Measurements from ENCODE around the gene PCCA. TPM values are rescaled to one million over a fixed set of nuclear protein-coding genes. Genes with fewer than 3 reads are reported as not detected.

Gene PCCA
- total RNA-seq, 1 donor from 2014 or later: 3.6 TPM

DNA sequence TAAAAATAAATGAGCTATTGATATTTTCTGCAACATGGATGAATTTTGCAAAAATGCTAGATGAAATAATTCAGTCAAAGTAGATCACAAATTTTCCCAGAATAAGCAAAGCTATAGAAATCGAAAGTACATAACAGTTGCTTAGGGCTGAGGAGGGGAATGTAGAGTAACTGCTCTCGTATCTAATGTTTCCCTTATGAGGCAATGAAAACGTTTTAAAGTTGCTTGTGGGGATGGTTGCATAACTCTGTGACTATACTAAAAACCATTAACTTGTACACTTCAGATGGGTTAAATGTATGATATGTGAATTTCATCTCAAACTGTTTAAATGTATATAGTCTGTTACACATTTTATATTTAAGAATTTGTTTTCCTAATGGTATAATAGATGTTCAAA is 268.0 kb downstream of the PCCA start:
- no peaks in the 10 kb centered on the region for H3K4me1 ChIP-seq
- no peak overlapping the region for H3K27ac ChIP-seq
- TF ChIP-seq, protein P1, sequence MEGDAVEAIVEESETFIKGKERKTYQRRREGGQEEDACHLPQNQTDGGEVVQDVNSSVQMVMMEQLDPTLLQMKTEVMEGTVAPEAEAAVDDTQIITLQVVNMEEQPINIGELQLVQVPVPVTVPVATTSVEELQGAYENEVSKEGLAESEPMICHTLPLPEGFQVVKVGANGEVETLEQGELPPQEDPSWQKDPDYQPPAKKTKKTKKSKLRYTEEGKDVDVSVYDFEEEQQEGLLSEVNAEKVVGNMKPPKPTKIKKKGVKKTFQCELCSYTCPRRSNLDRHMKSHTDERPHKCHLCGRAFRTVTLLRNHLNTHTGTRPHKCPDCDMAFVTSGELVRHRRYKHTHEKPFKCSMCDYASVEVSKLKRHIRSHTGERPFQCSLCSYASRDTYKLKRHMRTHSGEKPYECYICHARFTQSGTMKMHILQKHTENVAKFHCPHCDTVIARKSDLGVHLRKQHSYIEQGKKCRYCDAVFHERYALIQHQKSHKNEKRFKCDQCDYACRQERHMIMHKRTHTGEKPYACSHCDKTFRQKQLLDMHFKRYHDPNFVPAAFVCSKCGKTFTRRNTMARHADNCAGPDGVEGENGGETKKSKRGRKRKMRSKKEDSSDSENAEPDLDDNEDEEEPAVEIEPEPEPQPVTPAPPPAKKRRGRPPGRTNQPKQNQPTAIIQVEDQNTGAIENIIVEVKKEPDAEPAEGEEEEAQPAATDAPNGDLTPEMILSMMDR (IDR thresholded peaks at IDR 0.05): no peak
- intact Hi-C loops (cut with DNase I): no loop called here
- H3K9me3 ChIP-seq: no peaks in the 10 kb centered on the region
- DNase-seq (ENCODE audit: low spot score in 2 of 2): no peak
- H3K36me3 ChIP-seq: no peaks in the 10 kb centered on the region
- no peaks in the 10 kb centered on the region for H3K27me3 ChIP-seq
- H3K4me3 ChIP-seq: no peak overlapping the region

DNA sequence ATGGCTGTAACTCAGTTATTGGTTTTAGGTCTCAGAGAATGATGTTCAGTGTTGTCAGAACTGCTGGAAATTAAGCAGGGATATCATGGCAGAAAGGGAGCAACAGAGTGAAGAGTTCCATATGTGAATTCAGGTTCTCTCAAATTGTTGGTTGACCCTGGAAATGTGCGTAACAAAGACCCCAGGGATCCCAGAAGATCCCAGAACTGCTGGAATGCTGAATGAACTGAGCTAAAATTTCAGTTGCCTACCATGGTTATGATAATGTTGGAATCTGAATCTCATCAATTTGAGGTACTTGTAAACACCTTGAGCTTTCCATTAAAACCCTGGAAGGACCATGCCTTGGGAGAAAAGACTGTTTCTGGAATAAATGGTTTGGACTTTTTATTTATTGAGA is 268.9 kb downstream of the PCCA start:
- intact Hi-C loops (cut with DNase I): no loop called here
- H3K36me3 ChIP-seq: no peaks in the 10 kb centered on the region
- no peaks in the 10 kb centered on the region for H3K9me3 ChIP-seq
- H3K4me1 ChIP-seq: no peaks in the 10 kb centered on the region
- no peaks in the 10 kb centered on the region for H3K27me3 ChIP-seq
- H3K27ac ChIP-seq: no peak overlapping the region
- TF ChIP-seq, protein P1 (IDR thresholded peaks at IDR 0.05): no peak
- DNase-seq (ENCODE audit: low spot score in 2 of 2): no peak
- no peak overlapping the region for H3K4me3 ChIP-seq

DNA sequence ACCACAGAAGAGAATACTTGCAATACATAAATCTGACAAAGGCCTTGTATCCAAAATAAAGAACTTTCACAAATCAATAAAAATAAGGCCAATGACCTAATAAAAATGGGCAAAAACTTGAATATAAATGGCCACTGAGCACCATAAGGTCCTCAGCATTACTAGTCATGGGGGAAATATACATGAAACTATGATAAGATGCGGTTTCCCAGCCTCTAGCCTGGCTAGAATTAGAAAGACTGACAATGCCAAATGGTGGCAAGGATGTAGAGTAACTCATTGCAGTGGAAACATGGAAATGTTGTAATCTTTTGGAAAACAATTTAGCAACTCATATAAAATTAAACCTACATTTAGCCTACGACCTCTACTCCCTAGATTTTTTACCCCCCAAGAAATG is 272.6 kb downstream of the PCCA start:
- no peaks in the 10 kb centered on the region for H3K4me1 ChIP-seq
- H3K27ac ChIP-seq: no peak overlapping the region
- H3K36me3 ChIP-seq: no peaks in the 10 kb centered on the region
- intact Hi-C loops (cut with DNase I): no loop called here
- no peak for DNase-seq (ENCODE audit: low spot score in 2 of 2)
- H3K4me3 ChIP-seq: no peak overlapping the region
- TF ChIP-seq, protein P1 (IDR thresholded peaks at IDR 0.05): no peak
- H3K27me3 ChIP-seq: no peaks in the 10 kb centered on the region
- H3K9me3 ChIP-seq: no peaks in the 10 kb centered on the region

DNA sequence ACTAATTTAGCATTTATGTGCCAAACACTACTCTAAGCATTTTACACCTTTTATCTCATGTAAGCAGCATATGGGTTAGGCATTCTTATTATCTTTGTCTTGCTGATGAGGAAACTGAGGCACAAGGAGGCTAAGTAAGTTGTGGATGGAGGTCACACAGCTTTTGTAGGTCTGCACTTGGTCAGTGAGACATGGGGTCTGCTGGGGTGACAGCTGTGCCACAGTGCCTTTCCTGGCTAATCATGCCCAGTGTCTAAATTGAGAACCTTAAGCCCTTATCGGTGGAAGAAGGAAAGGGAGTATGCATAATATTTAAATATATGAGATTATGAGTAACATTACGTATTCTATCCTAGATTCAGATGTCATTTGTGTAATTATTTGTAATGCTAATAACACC is 273.5 kb downstream of the PCCA start:
- no peak overlapping the region for H3K4me3 ChIP-seq
- no peaks in the 10 kb centered on the region for H3K27me3 ChIP-seq
- no peak for DNase-seq (ENCODE audit: low spot score in 2 of 2)
- H3K4me1 ChIP-seq: no peaks in the 10 kb centered on the region
- no peak overlapping the region for H3K27ac ChIP-seq
- intact Hi-C loops (cut with DNase I): no loop called here
- TF ChIP-seq, protein P1 (IDR thresholded peaks at IDR 0.05): no peak
- no peaks in the 10 kb centered on the region for H3K36me3 ChIP-seq
- no peaks in the 10 kb centered on the region for H3K9me3 ChIP-seq

DNA sequence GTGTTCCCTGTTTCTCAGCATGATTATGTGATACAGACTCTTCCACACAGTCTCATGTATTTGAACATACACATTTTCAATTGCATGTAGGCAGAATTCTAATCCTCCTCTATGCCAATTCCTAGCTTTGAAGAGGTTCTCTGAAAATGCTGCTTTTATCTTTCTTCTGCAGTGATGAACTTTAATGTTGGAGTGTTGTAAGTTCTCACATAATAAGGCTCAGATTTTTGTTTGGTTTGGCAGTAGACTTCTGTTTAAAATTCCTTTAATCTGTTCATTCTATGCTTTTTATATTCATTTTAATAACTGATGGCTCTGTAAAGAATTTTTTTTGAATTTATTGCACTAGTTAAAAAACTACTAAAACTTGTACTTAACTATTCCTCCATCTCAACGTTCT is 273.9 kb downstream of the PCCA start:
- no peaks in the 10 kb centered on the region for H3K27me3 ChIP-seq
- TF ChIP-seq, protein P1 (IDR thresholded peaks at IDR 0.05): no peak
- H3K4me1 ChIP-seq: no peaks in the 10 kb centered on the region
- intact Hi-C loops (cut with DNase I): no loop called here
- DNase-seq (ENCODE audit: low spot score in 2 of 2): no peak
- no peak overlapping the region for H3K27ac ChIP-seq
- no peaks in the 10 kb centered on the region for H3K9me3 ChIP-seq
- H3K4me3 ChIP-seq: no peak overlapping the region
- H3K36me3 ChIP-seq: no peaks in the 10 kb centered on the region

DNA sequence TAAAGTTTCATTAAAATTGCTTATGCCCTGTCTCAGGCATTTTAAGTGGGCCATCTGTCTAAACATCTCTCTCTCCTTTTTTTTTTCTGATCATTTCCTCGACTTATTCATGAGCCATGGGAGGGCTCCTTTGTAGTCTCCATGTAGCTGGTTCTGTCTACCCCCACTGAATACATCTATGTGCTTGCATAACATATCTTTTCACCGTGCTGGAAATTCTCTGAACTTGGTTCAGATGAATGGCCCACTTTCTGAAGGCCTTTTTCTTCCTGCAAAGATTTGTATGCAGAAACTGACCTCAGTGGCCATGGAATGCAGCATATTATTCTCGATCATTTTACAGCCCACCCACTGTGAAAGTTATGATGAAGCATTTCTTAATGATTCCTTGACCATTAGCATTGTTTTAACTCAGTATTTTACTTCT is 274.4 kb downstream of the PCCA start:
- intact Hi-C loops (cut with DNase I): no loop called here
- no peaks in the 10 kb centered on the region for H3K36me3 ChIP-seq
- TF ChIP-seq, protein P1 (IDR thresholded peaks at IDR 0.05): no peak
- DNase-seq (ENCODE audit: low spot score in 2 of 2): no peak
- no peaks in the 10 kb centered on the region for H3K4me1 ChIP-seq
- no peak overlapping the region for H3K4me3 ChIP-seq
- no peak overlapping the region for H3K27ac ChIP-seq
- H3K27me3 ChIP-seq: no peaks in the 10 kb centered on the region
- H3K9me3 ChIP-seq: no peaks in the 10 kb centered on the region
